HUES64 (cell line): ENCODE measurements around the gene POTEM.
"Not testable (repeated sequence)": the region's sequence is repeated elsewhere in the genome, so short reads cannot be mapped to it uniquely, and the experiment has no call there.

ENCODE experiments used
- H3K27ac ChIP-seq: 2 replicates; pipeline ENCODE4 v1.7.0; 2013; ENCODE audit warnings: low read depth, low read length, inconsistent platforms
- H3K27me3 ChIP-seq: 2 replicates; pipeline ENCODE4 v1.6.1; 2013; ENCODE audit warnings: mild to moderate bottlenecking, low read length; ENCODE audit not compliant: insufficient read depth
- H3K36me3 ChIP-seq: 2 replicates; pipeline ENCODE4 v1.6.1; 2013; ENCODE audit warnings: mild to moderate bottlenecking, low read length; ENCODE audit not compliant: insufficient read depth
- H3K4me1 ChIP-seq: 2 replicates; pipeline ENCODE4 v1.6.1; 2013; ENCODE audit warnings: mild to moderate bottlenecking, low read length, moderate library complexity; ENCODE audit not compliant: insufficient read depth
- H3K4me3 ChIP-seq: 2 replicates; pipeline ENCODE4 v1.5.1; 2013; ENCODE audit warnings: mild to moderate bottlenecking, low read length, moderate library complexity
- H3K9ac ChIP-seq: 2 replicates; pipeline ENCODE4 v1.6.1; 2013; ENCODE audit warnings: mild to moderate bottlenecking, low read depth, low read length
- H3K9me3 ChIP-seq: 2 replicates; pipeline ENCODE4 v1.6.1; 2013; ENCODE audit warnings: low read depth, low read length; ENCODE audit not compliant: insufficient read depth
- WGBS: fragments of 150-250, 120-280 bp; methylation state at CpG from one replicate; pipeline ENCODE4 v1.1.7; 2013; ENCODE audit warnings: missing lambda C conversion rate; 5-methylcytosine and 5-hydroxymethylcytosine counted together

POTEM gene

DNA sequence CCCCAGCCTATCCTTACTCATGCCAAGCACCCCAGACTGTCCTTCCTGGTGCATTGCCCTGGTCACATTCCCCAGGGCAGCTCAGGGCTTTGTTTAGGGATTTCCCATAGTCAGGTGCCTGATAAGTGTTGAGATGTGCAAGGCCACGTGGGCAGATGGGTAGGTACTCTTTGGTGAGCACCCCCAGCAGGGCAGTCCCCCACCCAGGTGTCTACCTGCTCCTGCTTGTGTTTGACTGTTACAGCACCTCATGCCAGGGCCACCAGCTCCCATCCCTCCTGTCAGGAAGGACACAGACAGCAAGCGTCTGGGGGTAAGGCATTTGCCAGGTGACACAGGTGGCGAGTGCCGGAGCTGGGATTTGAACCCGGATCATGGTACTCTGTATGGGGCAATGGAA is 2.4 kb upstream of the POTEM start:
- H3K36me3 ChIP-seq, H3K9ac ChIP-seq, H3K9me3 ChIP-seq, H3K4me1 ChIP-seq, H3K27me3 ChIP-seq, H3K4me3 ChIP-seq, H3K27ac ChIP-seq: not testable (repeated sequence)
- no CpG with 5 or more reads among the region's 5 CpGs for WGBS

DNA sequence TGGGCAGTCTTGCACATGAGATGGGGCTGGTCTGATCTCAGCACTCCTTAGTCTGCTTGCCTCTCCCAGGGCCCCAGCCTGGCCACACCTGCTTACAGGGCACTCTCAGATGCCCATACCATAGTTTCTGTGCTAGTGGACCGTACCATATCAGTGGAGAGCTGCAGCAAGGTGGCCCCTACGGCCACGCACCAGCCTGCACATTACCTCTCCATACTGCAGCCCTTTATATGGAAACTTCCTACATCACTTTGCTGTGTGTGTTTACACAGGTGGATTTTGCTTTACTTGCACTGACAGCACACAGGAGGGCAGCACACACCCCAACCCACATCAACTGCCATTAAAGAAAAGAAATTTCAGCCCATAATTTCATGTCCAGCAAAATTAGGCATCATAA is 35.3 kb downstream of the POTEM start:
- not testable (repeated sequence) for H3K27me3 ChIP-seq, H3K4me3 ChIP-seq, H3K36me3 ChIP-seq, H3K9me3 ChIP-seq, H3K9ac ChIP-seq, H3K4me1 ChIP-seq, H3K27ac ChIP-seq
- 89% methylated on average over 3 of the region's 3 CpGs for WGBS

DNA sequence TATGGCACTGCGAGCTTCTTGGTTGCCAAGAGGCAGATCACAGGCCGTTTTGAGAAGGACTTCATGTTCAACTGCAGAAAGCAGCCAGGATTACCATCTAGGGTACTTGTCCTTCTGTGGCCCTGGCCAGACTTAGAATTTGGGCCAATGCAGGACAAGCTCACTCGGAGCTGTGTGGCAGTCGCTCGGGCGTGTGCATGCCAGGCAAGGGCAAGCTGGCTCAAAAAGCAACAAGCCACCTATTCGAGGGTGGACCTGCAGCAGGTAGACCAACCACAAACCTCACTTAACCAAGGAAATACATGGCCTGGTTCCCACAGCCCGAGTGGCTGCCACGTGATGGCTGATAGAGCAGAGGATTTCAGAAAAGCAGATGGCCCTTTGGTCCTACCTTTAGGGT is 39.3 kb downstream of the POTEM start:
- H3K27me3 ChIP-seq, H3K4me3 ChIP-seq, H3K9ac ChIP-seq, H3K4me1 ChIP-seq, H3K27ac ChIP-seq, H3K9me3 ChIP-seq, H3K36me3 ChIP-seq: not testable (repeated sequence)
- WGBS: no CpG with 5 or more reads among the region's 9 CpGs

DNA sequence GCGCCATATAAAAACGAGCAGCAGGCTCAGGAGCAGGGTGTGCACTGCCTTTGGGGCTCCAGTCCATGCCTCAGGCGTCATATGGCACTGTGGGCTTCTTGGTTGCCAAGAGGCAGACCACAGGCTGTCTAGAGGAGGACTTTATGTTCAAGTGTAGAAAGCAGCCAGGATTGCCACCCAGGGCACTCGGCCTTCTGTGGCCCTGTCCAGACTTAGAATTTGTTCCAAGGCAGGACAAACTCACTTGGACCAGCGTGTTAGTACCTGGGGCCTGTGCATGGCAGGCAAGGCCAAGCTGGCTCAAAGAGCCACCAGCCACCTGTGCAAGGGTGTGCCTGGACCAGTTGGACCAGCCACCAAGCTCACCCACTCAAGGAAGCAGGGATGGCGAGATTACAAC is 40.4 kb downstream of the POTEM start:
- not testable (repeated sequence) for H3K4me1 ChIP-seq, H3K4me3 ChIP-seq, H3K9ac ChIP-seq, H3K27me3 ChIP-seq, H3K9me3 ChIP-seq, H3K27ac ChIP-seq, H3K36me3 ChIP-seq
- WGBS: 89% methylated on average over 2 of the region's 6 CpGs

DNA sequence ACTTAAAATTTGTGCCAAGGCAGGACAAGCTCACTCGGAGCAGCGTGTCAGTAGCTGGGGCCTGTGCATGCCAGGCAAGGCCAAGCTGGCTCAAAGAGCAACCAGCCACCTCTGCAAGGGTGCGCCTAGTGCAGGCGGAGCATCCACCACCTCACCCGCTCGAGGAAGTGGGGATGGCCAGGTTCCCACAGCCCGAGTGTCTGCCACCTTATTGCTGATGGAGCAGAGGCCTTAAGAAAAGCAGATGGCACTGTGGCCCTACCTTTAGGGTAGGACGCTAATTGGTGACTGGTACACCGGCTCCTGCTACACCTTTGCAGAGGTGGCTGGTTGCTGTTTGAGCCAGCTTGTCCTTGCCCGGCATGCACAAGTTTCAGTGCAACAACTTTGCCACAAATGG is 43.8 kb downstream of the POTEM start:
- 75% methylated on average over 2 of the region's 10 CpGs for WGBS
- H3K9me3 ChIP-seq, H3K4me3 ChIP-seq, H3K4me1 ChIP-seq, H3K9ac ChIP-seq, H3K36me3 ChIP-seq, H3K27ac ChIP-seq, H3K27me3 ChIP-seq: not testable (repeated sequence)

DNA sequence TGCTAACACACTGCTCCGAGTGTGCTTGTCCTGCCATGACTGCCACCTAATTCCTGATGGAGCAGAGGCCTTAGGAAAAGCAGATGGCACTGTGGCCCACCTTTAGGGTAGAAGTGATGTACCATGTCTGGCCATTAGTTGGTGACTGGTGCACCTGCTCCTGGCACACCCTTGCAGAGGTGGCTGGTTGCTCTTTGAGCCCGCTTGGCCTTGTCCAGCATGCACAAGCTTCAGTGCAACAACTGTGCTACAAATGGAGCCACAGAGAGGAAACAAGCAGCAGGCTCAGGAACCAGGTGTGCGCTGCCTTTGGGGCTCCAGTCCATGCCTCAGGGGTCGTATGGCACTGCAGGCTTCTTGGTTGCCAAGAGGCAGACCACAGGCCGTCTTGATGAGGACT is 44.5 kb downstream of the POTEM start:
- not testable (repeated sequence) for H3K27ac ChIP-seq

DNA sequence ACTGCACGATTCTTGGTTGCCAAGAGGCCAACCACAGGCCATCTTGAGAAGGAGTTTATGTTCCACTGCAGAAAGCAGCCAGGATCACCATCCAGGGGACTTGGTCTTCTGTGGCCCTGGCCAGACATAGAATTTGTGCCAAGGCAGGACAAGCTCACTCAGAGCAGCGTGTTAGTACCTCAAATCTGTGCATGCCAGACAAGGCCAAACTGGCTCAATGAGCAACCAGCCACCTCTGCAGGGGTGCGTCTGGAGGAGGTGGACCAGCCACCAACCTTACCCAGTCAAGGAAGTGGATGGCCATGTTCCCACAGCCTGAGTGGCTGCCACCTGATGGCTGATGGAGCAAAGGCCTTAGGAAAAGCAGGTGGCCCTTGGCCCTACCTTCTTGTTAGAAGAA is 48.0 kb downstream of the POTEM start:
- H3K4me3 ChIP-seq, H3K36me3 ChIP-seq, H3K27me3 ChIP-seq, H3K27ac ChIP-seq, H3K9me3 ChIP-seq, H3K4me1 ChIP-seq, H3K9ac ChIP-seq: not testable (repeated sequence)
- no CpG with 5 or more reads among the region's 3 CpGs for WGBS

More for the DNA sequence above, 44.5 kb downstream of the POTEM start:
- not testable (repeated sequence) for H3K4me3 ChIP-seq, H3K27me3 ChIP-seq, H3K9ac ChIP-seq, H3K9me3 ChIP-seq, H3K36me3 ChIP-seq, H3K4me1 ChIP-seq
- WGBS: 79% methylated on average over 1 of the region's 5 CpGs

DNA sequence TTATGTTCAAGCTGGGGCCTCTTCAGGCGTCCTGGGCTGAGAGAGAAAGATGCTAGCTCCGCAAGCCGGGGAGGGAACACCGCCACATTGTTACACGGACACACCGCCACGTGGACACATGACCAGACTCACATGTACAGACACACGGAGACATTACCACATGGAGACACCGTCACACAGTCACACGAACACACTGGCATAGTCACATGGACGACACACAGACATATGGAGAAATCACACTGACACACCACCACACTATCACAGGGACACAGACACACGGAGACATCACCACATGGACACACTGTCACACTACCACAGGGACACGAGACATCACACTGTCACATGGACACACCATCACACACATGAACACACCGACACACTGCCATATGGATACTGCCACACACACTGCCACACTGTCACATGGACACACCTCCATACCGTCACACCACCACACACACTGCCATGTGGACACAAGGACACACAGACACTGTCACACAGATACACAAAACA is 57.9 kb downstream of the POTEM start:
- not testable (repeated sequence) for H3K4me1 ChIP-seq, H3K4me3 ChIP-seq, H3K9me3 ChIP-seq, H3K27ac ChIP-seq, H3K9ac ChIP-seq, H3K27me3 ChIP-seq, H3K36me3 ChIP-seq
- 71% methylated on average over 7 of the region's 15 CpGs for WGBS

DNA sequence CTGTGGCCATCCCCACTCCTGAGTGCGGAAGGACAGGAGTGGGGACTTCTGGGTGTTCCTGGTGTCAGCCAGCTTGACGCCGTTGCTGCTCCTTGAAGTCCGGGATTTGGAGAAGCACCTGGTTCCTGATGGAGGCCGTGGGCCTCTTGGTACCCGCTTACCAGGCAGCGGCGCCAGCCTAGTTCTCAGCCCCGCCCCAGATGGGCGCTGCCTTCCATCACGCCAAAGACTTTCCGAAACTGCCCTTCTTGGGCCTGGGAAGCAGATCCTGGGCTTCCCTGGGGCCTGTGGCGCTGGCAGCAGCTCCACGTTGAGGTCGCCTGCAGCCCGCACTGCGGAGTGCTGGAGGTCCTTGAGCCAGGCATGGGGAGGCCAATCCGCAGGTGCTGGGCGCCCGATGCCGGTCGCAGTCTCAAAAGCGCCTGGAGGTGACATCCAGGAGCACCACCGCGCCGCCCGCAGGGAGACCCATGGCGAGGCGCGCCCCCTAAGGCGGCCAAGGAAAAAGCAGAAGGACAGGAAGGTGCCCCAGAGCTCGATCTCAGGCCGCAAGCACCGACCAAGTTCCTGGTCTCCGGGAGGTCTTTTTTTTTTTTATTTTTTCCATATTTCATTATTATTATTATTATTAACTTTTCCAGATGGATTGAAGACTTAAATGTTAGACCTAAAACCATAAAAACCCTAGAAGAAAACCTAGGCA is 59.6 kb downstream of the POTEM start:
- not testable (repeated sequence) for H3K4me1 ChIP-seq
- 93% methylated on average over 11 of the region's 35 CpGs for WGBS

DNA sequence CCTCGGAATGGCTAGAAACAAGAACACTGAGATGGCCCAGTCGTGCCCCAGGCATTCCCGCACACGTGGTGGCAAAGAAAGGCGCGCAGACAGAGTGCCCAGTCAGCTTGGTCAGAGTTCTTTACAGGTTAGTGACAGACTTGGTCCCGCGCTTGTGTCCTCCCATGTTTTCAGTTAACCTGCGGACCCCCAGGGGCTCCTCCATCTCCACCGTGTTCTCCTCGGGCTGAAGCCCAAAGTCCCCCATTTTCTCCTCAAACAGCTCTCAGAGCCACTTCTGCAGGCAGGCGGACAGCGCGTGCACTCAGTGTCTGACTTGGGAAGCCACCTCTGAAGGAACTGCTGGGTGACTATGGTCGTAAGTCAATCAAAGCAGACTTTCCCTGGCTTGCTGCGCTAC is 60.7 kb downstream of the POTEM start:
- not testable (repeated sequence) for H3K36me3 ChIP-seq, H3K9me3 ChIP-seq, H3K4me1 ChIP-seq, H3K27ac ChIP-seq, H3K4me3 ChIP-seq, H3K9ac ChIP-seq, H3K27me3 ChIP-seq
- WGBS: no CpG with 5 or more reads among the region's 16 CpGs

More for the DNA sequence above, 59.6 kb downstream of the POTEM start:
- H3K9me3 ChIP-seq, H3K27me3 ChIP-seq, H3K4me3 ChIP-seq, H3K27ac ChIP-seq, H3K9ac ChIP-seq, H3K36me3 ChIP-seq: not testable (repeated sequence)

DNA sequence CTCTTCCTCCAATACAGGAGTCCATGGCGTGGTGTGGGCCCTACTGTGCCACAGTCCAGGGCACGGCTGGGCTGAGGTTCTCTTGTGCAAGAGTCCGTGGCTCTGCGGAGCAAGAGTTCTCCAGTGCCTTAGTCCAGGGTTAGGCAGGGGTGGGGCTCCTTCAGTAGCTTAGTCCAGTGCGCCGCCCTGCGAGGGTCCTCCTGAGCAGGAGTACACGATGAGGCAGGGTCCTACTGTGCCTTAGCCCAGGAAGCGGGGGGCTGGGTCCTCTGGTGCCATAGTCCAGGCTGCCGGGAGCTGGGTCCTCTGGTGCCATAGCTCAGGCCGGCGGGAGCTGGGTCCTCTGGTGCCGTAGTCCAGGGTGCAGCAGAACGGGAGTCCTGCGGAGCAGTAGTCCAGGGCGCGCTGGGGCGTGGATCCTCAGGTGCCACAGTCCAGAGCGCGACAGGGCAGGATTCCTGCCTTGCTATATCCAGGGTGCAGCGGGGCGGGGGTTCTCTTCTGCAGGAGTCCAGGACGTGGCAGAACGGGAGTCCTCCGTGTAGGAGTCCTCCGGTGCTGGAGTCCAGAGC is 69.7 kb downstream of the POTEM start:
- not testable (repeated sequence) for H3K27ac ChIP-seq, H3K9ac ChIP-seq, H3K9me3 ChIP-seq, H3K4me3 ChIP-seq, H3K4me1 ChIP-seq, H3K36me3 ChIP-seq, H3K27me3 ChIP-seq
- no CpG with 5 or more reads among the region's 26 CpGs for WGBS

DNA sequence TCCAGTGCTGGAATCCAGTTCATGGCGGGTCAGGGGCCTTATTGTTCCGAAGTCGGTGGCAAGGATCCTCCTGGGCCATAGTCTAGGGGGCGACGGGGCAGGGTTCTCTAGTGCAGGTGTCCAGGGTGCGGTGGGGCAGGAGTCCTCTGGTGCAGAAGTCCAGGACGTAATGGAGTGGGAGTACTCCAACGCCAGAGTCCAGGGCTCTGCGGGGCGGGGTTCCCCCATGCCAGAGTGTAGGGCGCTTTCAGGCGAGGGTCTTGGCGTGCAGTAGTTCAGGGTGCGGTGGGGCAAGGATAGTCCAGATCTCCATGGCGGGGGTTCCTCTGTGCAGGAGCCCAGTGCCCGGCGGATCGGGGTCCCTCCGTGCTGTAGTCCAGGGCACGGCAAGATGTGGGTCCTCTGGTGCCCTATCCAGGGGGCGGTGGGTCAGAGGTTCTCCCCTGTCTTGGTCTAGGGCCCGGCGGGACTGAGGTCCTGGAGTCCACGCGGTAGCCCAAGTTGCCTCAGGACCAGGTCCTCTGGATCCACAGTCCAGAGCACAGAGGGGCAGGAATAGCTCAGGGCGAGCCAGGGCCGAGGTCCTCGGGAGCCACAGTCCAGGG is 70.9 kb downstream of the POTEM start:
- WGBS: 91% methylated on average over 6 of the region's 28 CpGs
- not testable (repeated sequence) for H3K9ac ChIP-seq, H3K4me1 ChIP-seq, H3K9me3 ChIP-seq, H3K36me3 ChIP-seq, H3K27me3 ChIP-seq, H3K27ac ChIP-seq, H3K4me3 ChIP-seq
